ENCODE results near the gene HCFC1. TPM values are rescaled to one million over a fixed set of nuclear protein-coding genes. Genes with fewer than 3 reads are reported as not detected.

Gene HCFC1
- polyA plus RNA-seq, 3 donors, result 47.2 to 58.4 (median 51.1) TPM

DNA sequence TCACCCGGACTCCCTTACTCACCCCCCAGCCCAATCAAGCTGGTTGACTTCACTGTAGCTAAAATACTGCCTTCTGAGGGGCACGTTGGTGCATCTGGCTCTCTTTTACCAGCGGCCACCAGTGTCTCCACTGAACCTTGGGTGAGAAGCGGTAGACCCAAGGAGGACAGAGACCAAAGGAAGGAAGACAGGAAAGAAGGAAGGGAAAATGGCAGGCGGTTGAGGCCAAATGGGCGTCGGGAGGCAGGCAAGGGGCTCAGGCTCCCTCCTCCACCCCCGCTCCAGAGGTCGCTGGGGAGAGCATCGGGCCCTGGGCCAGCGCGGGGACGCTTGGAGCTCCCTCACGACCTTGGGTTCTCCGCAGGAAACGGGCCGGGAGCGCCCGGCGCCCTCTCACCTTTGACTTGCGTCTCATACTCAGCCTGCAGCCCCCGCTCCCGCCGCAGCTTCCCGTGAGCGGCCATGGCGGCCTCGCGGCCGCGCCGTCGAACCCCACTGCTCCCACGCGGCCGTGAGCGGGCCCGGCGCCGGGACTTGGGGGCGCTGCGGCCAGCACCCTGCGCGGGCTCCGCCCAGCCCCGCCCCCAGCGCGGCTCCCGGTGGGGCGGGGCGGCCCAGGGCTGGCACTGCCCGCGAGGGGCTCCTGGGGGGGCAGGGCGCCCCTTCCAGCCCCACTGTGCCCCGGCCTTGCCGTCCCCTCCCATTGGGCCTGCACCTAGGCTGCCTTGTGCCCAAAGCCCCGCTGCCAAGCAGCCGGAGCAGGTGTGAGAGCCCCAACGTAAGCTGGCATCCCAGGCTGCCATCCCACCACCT is 45.7 kb downstream of the HCFC1 start, which contains the start of gene ARHGAP4:
ARHGAP4 (minus strand) TSS at position 526 of the 813 bp plus-strand sequence; CDS start at position 464, 62 bp downstream.
- no peak for DNase-seq

DNA sequence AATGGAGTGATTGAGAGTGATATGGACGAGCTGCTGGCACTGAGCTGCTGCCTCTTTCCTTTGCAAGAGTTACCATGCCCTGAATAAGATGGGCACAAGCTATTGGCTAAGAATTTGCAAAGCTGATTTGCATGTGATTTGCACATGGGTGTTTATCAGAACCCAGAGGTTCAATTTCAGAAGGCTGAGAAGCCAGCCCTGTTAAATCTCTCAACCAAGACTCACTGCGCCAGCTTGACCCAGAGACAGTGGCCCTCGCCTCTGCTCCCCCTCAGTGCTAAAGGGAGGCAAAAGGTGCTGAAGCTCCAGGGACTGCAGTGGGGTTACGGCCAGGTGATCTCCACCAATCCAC is 46.3 kb downstream of the HCFC1 start:
- DNase-seq, result no peak

DNA sequence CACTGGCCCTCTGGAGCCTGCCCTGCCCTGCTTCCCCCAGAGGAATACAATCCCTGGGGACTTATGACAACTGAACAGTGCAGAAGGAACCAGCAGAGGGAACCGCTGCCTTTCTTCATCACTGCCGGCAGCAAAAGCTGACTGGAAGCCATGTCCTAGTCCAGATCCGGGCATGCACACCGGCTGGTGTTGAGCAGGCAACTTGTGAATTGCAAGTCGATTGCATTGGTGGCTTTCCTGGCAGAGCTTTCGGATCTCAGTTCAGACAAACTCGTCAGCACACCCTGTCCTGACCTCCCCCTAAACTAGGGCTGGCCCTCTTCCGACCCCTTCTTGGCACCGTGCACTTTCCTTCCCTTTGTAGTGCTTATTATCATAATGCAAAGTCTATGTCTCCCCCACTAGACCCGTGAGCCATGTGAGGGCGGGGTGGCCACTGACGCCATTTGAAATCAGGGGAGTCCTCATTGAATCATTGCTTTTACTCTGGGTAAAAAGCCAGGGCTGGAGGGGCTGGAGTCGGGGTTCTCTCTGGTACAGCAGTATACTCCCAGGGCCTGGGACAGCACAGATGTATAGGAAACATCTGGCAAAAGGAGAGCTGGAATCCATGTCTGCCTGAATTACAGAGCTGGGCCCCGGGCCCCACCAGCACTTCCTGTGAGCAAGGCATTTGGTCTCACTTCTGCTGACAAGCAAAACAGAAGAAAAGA is 47.3 kb downstream of the HCFC1 start:
- no peak for DNase-seq

DNA sequence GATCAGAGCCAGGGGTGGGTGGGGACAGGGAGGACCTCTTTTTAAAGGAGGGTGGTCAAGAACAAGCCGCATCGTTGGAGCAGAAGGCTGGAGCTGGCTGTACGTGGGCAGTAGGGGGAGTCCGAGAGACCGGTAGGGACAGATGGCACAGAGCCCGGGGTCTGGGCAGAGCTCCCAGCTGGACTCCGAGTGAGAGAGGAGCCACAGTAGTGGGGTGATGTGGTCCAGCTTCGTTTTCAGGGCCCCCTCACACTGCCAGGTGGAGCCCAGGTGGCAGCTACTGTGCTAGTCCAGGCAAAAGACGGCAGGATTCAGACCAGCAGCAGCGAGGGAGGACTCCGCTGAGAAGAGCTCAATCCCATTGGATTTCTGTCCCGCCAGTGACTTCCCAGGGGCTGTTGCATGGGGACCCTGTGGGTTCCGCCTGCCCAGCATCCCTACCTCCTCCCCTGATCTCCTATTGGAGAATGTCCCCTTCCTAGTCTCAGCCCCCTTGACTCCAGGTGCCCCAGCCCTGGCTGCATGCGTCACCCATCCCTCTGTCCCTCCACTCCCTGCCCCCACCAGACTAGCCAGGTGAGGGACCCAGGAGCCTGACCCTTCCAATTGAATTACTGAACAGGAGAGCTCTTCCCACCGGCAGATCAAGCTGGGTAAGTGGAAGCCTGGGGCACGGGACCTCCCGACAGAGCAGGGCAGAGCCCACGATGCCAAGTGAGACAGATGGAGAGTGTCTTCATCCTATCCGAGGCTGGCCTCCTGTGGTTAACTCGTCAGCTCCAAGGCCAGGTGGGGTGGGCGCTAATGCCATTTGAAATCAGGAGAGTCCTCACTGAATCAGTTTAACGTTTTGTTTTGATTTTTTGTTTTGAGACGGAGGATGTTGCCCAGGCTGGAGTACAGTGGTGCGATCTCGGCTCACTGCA is 48.4 kb downstream of the HCFC1 start:
- DNase-seq, result no peak

DNA sequence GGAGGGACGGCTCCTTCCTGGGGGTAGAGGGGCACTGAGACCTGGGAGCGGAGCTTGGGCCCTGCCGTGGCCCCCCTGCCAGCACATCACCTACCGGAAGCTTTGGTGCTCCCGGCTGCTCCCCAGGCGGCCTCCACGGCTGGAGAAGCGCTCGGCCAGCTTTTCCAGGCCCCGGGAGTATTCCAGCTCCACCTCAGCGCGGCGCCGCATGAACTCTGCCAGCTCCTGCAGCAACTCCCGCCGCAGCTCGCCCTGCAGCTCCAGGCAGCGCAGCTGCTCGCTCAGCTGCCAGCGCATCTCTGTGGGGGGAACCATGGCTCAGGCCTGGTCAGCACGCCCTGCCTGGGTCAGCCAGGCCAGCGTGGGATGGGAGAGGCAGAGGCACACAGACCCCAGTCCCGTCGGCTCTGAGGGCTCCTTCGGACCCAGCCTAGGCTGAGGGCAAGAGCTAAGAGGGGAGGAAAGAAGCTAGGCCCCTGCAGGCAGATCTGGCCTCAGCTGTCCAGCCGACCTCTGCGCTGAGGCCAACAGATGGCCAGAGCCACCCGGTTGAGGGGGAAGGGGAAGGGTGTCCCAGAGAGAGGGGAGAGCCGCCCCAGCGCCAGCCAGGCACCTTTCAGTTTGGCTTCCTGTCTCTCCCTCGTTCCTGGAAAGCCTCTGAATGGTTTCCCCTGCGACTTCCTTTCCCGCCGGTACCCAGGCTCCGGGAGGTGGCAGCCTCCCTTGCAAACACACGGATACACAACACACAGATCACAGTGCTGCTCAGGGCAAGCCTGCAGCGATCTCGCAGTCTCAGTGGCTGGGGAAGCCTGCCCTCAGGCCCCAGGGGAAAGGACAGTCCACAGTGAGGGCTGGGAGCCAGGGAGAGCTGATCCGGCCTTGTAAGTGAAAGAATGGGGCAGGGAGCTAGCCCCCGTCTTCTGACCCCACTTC is 49.8 kb downstream of the HCFC1 start:
- DNase-seq, result no peak

DNA sequence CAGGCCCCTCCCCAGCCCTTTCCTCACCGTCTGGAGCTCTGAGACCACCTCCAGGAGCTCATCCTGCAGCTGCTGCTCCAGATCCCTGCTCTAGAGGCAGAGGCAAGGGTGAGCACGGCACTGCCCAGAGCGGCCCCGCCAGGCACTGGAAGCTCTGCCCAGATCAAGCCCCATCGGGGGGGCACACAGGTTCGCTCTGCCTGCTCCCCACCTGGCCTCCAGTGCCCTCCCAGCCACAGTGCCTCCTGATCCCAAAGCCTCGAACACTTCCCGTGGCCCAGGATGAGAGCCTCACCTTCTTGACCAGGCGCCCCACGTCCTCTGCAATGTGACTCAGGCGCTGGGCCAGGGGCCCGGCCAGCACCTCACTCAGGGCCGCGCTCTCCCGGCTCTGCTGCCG is 50.5 kb downstream of the HCFC1 start:
- DNase-seq, result no peak

DNA sequence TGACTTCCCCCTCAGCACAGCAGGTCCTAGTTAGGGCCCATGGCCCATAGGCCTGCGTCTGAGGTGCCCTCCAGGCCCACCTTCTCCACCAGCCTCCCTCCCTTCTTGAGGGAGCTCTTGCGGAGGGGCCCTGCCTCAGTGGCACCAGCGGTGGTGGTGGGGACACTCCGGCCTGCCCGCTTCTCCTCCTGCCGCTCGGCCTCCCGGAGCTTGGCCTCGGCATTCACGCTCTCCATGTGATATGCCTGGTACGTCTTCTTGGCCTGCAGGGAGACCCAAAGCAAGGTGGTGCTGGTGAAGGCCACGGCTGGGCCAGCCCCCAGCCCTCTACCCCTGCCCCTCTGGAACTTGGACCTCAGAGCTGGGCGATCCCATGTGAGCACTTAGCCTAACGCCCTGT is 51.1 kb downstream of the HCFC1 start:
- DNase-seq, result no peak

DNA sequence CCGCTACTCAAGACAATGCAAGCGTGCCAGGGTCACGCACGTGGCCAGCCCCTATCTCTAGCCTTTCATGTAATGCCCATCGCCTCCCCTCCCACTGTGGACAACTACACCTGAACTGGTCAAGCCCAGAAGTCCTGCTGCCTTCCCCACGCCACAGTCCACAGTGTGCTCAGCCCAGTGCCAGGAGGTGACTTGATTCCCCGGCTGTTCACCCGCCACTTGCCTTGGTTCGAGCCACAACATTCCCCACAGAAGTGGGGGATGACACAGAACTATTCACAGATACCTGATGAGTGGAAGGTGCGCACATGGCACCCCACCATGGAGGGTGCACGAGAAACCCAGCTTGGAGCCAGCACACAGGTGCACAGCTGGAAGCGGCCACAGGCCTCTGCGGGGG is 52.3 kb downstream of the HCFC1 start:
- DNase-seq, result no peak

DNA sequence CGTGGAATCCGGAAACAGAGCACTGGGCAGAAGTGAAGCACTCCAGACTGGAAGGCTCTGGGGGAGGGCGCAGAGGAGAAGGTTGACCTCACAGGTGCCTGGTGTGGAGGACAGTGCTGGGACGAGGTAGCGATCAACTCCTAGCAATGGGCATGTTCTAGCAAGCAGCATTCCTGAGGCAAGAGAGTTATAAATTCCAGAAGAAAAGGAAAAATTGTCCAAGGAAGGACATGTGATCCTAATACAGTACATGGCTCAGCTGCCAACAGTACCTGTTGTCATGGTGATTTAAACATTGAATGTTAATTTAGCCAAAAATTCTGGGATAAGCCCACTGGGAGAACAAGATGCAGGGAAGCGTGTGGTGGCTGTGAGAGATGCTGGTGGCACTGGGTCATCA is 53.7 kb downstream of the HCFC1 start:
- no peak for DNase-seq

DNA sequence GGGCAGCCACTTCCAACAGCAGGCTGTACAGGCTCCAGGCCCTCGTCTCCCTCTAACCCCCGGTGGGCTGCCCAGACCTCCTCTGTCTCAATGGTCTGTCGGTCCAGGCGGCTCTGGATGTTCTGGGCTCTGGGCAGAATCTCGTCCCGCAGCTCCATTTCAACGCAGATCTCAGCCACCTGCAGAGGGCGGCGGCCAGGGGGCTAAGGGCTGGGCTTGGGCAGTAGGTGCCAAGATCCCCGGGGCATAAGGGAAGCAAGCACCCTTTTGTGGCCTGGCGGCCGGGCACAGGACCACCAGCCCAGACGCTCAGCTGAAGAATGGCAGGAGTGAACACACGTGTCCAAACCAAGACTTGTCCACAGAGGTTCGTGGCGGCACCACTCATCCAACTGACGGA is 57.9 kb downstream of the HCFC1 start:
- no peak for DNase-seq

DNA sequence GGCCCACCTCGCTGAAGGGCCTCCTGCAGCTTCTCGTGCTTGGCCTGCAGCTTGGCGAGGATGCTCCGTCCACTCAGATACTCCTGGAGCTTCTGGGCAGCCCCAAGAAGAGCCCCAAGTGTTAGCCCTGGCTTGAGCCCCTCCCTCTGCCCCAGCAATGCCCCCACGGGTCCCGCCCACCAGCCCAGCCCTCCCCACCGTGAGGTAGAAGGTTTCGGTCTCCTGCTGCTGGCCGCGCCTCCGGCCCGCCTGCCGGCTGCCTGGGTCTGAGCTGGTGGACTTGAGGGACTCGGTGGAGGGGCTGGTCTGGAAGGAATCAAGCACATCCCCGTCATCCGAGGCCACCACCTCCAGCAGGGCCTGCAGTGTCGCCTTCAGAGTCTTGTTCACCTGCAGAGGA is 58.4 kb downstream of the HCFC1 start:
- DNase-seq, result no peak

DNA sequence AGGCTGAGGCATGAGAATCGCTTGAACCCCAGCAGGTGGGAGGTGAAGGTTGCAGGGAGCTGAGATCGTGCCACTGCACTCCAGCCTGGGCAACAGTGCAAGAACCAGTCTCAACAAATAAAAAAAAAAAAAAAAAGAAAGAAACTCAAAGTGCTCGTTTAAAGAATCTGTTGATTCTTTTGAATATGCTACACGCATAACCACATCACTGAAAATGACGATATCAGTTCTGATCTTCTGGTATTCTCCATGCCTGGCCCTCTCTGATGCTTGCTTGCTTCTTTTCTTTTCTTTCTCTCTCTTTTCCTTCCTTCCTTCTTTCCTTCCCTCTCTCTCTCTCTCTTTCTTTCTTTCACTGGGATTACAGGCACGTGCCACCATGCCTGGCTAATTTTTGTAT is 59.8 kb downstream of the HCFC1 start:
- DNase-seq, result no peak

DNA sequence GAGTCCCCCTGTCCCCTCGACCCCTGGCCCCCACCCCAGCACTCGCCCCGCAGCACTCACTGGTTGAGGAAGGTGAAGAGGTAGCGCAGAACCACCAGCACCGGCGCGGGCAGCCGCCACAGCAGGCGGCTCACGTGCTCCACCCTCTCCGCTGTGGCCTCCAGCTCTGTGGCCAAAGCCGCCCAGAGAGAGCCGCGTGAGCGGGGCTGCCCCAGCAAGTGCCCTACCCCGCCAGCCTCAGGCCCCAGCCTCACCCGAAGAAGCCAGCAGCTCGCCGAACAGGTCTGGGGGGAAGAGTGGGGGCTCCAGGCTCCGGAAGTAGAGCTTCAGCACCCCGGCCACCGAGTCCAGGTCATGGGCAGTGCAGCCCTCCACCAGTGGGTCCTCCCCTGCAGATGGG is 61.2 kb downstream of the HCFC1 start:
- no peak for DNase-seq

DNA sequence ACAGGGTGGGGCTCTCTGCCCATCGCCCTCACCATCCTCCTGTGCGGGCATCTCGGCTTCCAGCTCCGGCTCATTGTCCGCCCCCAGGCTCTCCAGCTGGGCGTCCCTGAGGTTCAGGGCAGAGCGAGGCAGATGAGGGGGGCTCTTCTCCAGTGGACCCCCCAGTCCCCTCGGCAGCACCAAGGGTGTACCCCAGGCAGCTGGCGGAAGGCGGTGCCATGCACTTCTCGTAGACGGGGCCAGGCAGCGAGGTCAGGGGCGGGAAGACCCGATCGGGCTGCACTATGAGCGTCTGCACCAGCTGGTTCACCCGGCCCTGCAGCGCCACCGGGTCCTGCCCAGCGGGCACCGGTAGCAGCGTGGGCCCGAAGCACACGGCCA is 61.6 kb downstream of the HCFC1 start:
- DNase-seq, result no peak

DNA sequence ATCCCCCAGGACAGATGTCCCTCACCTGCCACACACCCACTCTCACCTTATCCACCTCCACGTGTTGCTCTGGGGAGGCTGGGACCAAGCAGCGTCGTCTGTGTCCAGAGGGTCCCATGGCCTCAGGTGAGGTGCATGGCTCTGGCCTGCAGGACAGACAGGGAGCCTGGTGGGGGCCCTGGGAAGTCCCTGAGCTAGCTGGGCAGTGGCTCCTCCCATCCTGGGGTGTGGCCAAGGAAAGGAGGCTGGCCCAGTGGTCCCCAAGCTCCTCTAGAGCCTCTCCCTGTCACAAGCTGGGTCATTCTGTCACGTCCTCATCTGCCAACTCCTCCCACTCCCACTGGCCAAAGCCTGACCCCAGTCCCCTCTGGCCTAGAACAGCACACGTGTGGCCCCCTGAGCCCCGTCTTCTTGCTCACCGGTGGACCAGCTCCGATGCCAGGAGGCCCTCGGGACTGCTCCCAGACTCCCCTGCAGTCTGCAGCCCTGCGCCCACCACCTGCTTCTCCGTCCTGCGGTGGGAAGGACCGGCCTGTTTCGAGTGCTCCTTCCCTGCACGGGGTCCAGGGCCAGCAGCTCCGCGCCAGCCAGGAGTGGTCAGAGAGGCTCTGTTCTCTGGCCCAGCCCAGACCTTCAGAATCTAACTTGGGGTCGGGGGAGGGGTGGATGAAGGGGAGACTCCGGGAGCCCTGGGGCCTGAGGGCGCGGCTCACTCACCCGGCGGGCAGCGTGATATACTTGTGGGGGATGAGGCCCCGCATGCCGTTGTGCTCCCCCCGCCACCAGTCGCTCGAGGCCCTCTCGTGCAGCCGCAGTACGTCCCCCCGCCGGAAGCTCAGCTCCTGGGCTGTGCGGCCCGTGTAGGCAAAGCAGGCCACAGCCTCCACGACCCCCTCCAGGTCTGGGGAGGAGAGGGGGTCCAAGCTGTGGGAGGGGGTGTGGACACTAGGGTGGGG is 62.3 kb downstream of the HCFC1 start:
- no peak for DNase-seq

DNA sequence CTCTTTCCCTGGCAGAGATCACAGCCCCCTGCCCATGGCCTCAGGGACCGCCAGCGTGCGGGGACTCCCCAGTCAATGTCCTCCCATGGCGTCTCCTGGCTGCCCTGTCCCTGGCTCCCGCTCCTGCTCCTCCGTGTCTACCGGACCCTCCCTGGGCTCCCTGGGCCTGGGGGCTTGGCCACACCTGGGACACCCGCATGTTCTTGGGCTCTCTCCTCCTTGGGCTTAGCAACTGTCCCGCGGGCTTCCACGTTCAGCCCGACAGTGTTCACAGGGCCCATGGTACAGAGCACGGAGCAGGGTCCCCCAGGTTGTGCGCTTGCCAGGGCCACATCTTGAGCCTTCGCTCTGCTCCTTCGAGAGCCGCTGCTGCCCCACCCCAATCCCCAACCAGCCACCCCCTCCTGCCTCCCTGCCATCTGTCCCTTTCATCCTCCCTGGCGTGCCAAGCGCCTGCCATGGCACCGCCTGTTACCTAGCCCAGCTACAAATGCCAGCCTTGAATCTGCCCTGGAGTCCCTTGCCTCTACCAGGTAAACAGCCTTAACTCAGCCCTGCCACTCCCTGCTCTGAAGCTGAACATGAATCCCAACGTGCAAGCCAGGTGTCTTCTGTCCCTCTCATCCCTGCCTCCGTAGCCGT is 63.3 kb downstream of the HCFC1 start:
- DNase-seq, result no peak

DNA sequence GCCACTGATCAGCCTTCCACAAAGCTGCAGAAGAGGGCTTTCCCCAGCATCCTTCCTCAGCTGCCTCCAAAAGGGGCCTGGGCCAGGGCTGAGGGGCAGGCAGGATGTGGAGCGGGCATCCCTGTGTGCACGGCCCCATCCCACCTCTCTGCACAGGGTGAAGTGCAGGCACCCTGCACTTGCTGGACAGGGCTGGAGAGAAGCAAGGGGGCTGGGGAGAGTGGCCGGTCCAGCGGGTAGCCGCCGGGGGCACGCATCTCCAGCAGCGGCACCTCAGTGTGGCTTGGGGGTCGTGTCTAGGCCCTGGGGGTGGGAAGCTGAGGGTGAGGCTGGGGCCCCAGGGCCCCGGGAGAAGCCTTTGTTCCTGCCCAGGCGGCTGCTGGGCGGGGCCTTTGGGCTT is 64.2 kb downstream of the HCFC1 start:
- DNase-seq, result no peak

DNA sequence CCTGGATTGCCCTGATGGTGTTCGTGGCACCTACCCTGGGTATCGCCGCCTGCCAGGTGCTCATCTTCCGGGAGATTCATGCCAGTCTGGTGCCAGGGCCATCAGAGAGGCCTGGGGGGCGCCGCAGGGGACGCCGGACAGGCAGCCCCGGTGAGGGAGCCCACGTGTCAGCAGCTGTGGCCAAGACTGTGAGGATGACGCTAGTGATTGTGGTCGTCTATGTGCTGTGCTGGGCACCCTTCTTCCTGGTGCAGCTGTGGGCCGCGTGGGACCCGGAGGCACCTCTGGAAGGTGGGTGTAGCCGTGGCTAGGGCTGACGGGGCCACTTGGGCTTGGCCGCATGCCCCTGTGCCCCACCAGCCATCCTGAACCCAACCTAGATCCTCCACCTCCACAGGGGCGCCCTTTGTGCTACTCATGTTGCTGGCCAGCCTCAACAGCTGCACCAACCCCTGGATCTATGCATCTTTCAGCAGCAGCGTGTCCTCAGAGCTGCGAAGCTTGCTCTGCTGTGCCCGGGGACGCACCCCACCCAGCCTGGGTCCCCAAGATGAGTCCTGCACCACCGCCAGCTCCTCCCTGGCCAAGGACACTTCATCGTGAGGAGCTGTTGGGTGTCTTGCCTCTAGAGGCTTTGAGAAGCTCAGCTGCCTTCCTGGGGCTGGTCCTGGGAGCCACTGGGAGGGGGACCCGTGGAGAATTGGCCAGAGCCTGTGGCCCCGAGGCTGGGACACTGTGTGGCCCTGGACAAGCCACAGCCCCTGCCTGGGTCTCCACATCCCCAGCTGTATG is 65.3 kb downstream of the HCFC1 start:
- no peak for DNase-seq

All from renal pelvis (tissue), 4 donors.